HEK293T (cell line): Measurements from ENCODE around the gene ATXN2.

ENCODE experiments used
- CTCF ChIA-PET: fragments of 350-600 bp; formaldehyde crosslinking; extraction: SDS; loops from one replicate; lab custom pipeline; 2021; ENCODE audit warnings: antibody characterized with exemption, inconsistent platforms; lab: Yijun Ruan, JAX
- POLR2A ChIA-PET: fragments of 350-600 bp; formaldehyde crosslinking; extraction: SDS; loops from one replicate; lab custom pipeline; 2020; ENCODE audit warnings: antibody characterized with exemption, inconsistent platforms; lab: Yijun Ruan, JAX
- DNase-seq: peaks from one replicate; pipeline ENCODE4 v3.0.0; 2012; ENCODE audit warnings: mixed read lengths; ENCODE audit errors: extremely low spot score
- ARNT ChIP-seq: fragments of 450-650 bp; IDR thresholded peaks from 2 replicates; pipeline ENCODE4 v1.6.1; 2017; ENCODE audit warnings: mild to moderate bottlenecking
- BHLHE40 ChIP-seq: fragments of 450-650 bp; IDR thresholded peaks from 2 replicates; pipeline ENCODE4 v1.6.1; 2016; ENCODE audit warnings: mild to moderate bottlenecking, moderate library complexity, borderline replicate concordance
- CTBP1 ChIP-seq: fragments of 450-650 bp; IDR thresholded peaks from 2 replicates; pipeline ENCODE4 v1.6.1; 2016; ENCODE audit warnings: borderline replicate concordance
- ELF4 ChIP-seq: fragments of 450-650 bp; IDR thresholded peaks from 2 replicates; pipeline ENCODE4 v1.6.1; 2017; ENCODE audit warnings: antibody characterized with exemption
- FOXA1 ChIP-seq: fragments of 450-650 bp; IDR thresholded peaks from 2 replicates; pipeline ENCODE4 v1.6.1; 2016; ENCODE audit warnings: mild to moderate bottlenecking
- FOXK2 ChIP-seq: fragments of 450-650 bp; IDR thresholded peaks from 2 replicates; pipeline ENCODE4 v1.6.1; 2016; ENCODE audit warnings: mild to moderate bottlenecking
- FOXM1 ChIP-seq: fragments of 450-650 bp; IDR thresholded peaks from 2 replicates; pipeline ENCODE4 v1.6.1; 2017; ENCODE audit warnings: mild to moderate bottlenecking, borderline replicate concordance
- HDGF ChIP-seq: fragments of 450-650 bp; IDR thresholded peaks from 2 replicates; pipeline ENCODE4 v1.6.1; 2017; ENCODE audit warnings: antibody characterized with exemption, borderline replicate concordance
- L3MBTL2 ChIP-seq: fragments of 450-650 bp; conservative IDR thresholded peaks from 2 replicates; pipeline ENCODE4 v1.6.1; 2016; ENCODE audit warnings: mild to moderate bottlenecking
- LEF1 ChIP-seq: fragments of 450-650 bp; IDR thresholded peaks from 2 replicates; pipeline ENCODE4 v1.6.1; 2017; ENCODE audit warnings: mild to moderate bottlenecking, borderline replicate concordance
- NFRKB ChIP-seq: fragments of 450-650 bp; IDR thresholded peaks from 2 replicates; pipeline ENCODE4 v1.6.1; 2016; ENCODE audit warnings: mild to moderate bottlenecking, moderate library complexity
- SP1 ChIP-seq: fragments of 450-650 bp; IDR thresholded peaks from 2 replicates; pipeline ENCODE4 v1.6.1; 2017
- SUZ12 ChIP-seq: fragments of 450-650 bp; IDR thresholded peaks from 2 replicates; pipeline ENCODE4 v1.6.1; 2016; ENCODE audit warnings: mild to moderate bottlenecking
- TARDBP ChIP-seq: fragments of 450-650 bp; IDR thresholded peaks from 2 replicates; pipeline ENCODE4 v1.6.1; 2016
- ZNF384 ChIP-seq: fragments of 450-650 bp; IDR thresholded peaks from 2 replicates; pipeline ENCODE4 v1.6.1; 2016
- TF ChIP-seq, protein P1 (sequence below): fragments of 450-650 bp; IDR thresholded peaks from 2 replicates; pipeline ENCODE4 v1.6.1; 2016

The ATXN2 gene

DNA sequence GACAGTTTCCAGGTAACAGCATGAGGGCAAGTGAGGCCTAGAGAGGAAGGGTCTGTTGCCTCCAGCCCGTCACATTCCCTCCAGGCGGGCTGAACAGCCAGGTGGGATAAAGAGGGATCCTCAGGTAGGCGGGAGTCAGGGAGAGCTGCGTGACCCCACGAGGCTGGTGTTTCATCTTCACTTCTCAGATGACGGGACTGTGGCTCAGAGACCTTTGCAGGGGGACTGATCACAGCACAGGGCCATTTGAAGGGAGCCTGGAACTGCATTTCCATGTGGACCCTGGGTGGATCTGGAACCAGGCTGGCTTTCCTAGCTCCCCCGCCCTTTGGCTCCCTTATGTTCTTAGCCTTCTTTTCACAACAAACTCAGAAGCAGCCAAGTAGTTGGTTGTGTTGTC lies 156.0 kb downstream of the ATXN2 start:
- TF ChIP-seq SP1 = no peak
- TF ChIP-seq FOXK2 = no peak
- no peak for TF ChIP-seq L3MBTL2
- TF ChIP-seq ELF4 = no peak
- TF ChIP-seq LEF1 = no peak
- TF ChIP-seq ZNF384 = no peak
- TF ChIP-seq HDGF = no peak
- no peak for TF ChIP-seq BHLHE40
- TF ChIP-seq, protein P1, sequence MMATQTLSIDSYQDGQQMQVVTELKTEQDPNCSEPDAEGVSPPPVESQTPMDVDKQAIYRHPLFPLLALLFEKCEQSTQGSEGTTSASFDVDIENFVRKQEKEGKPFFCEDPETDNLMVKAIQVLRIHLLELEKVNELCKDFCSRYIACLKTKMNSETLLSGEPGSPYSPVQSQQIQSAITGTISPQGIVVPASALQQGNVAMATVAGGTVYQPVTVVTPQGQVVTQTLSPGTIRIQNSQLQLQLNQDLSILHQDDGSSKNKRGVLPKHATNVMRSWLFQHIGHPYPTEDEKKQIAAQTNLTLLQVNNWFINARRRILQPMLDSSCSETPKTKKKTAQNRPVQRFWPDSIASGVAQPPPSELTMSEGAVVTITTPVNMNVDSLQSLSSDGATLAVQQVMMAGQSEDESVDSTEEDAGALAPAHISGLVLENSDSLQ = no peak
- no peak for TF ChIP-seq FOXA1
- no peak for TF ChIP-seq NFRKB
- no peak for TF ChIP-seq ARNT
- TF ChIP-seq FOXM1 = no peak
- no peak for TF ChIP-seq CTBP1
- no peak for TF ChIP-seq SUZ12
- no peak for TF ChIP-seq TARDBP
- ChIA-PET CTCF (interaction anchor here (1.2 to 3.2 kb wide), 2 partner anchors 9 to 46 kb away, joined by 4 to 9 read pairs; no protein-coding TSS in a partner anchor), POLR2A (interaction anchor here (1.0 kb wide), 1 partner anchor 9 kb away, joined by 3 read pairs; no protein-coding TSS in a partner anchor)
- no peak for DNase-seq

DNA sequence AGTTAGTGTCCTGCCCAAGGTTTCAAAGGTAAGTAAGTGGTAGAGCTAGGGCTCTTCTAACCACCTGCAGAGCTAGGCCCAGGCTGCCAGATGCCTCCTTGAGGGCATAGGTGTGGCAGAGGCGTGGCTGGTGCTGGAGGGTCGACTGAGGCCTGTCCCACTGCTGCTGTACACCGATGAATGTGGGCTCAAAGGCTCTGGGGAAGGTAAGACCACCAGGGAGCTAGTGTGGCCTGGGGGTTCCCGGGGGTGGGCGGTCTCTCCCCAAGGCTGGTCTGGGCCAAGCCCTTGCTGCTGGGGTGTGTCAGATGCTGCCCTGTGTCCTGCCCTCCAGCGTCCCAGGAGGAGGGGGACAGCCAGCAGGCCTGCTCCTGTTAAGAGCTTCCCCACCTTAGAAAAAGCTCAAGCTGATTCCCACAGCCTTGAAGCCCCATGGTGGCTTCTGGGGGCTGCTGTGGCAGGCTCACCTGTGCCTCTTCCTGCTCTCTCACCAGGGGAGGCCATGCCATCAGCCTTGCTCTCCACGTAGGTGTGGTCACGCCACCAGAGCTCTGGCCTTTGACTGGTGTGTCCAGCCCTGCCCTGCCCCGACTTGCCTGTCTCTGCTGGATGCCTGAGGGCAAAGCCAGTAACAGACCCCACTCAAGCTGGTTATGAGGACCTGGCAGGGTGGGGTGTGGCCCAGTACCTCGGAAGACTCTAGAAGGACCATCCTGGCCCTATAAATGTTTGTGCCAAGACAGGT lies 156.6 kb downstream of the ATXN2 start:
- no peak for DNase-seq
- TF ChIP-seq L3MBTL2 (no peak), FOXK2 (no peak), HDGF (no peak), ELF4 (no peak), BHLHE40 (no peak), ARNT (no peak), ZNF384 (no peak)
- POLR2A ChIA-PET = no interaction called here
- CTCF ChIA-PET = no interaction called here

DNA sequence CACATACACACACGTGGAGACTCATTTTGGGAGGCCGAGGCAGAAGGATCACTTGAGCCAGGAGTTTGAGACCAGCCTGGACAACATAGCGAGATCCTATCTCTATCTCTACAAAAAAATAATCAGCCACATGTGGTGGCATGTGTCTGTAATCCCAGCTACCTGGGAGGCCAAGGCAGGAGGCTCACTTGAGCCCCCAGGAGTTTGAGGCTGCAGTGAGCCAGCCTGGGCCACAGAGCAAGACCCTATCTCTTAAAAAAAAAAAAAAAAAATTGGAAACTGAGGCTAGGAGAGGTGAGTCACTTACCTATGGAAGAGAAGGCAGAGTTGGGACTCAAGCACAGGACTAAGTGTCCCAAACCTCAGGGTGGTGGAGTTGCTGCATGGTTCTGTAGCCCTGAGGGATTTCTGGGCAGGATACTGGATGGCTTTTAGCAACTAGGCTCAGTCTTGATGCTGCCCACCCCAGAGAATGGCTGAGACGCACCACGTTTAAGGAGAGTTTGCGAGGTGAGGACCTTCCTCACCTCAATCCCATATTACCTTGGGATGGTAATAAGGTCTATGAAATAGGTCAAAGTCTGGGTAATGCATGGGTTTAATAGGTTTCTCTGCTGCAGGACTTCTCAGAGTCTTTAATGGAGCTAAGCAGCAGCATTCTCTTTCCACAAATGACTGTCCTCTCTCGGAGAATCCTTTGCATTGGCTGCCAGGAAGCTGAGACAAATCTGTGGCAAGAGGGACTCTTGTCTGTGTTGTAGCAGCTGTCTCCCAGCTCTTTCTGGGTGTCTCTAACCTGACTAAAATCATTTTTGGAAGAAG lies 157.8 kb downstream of the ATXN2 start:
- ChIA-PET CTCF (no interaction called here), POLR2A (no interaction called here)
- TF ChIP-seq TARDBP (no peak), FOXA1 (no peak), ELF4 (no peak), SUZ12 (no peak), SP1 (no peak), BHLHE40 (no peak), ZNF384 (no peak), LEF1 (no peak), NFRKB (no peak)
- DNase-seq = no peak

DNA sequence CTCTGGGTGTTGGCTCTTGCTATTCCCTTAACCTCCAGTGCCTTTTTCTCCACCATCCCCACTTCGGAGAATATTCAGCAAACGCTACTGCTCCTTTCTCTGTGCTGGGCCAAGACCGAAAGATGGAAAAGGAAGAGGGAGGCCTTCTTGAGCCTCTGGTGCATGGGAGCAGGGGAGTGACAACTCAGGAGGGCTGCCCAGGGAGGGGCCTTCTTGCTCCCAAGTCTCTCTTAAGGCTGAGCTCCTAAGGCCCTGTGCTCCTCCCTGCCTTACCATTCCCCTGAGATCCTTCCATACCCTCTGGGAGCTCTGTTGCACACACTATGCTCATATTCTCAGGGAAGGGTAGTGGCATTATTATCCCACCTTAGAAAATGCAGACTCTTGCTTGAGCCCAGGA lies 158.5 kb downstream of the ATXN2 start:
- no peak for DNase-seq
- TF ChIP-seq ELF4 (no peak), ARNT (no peak), ZNF384 (no peak), TARDBP (no peak), SP1 (no peak)
- TF ChIP-seq, protein P1 = no peak
- CTCF ChIA-PET = no interaction called here
- POLR2A ChIA-PET = no interaction called here

DNA sequence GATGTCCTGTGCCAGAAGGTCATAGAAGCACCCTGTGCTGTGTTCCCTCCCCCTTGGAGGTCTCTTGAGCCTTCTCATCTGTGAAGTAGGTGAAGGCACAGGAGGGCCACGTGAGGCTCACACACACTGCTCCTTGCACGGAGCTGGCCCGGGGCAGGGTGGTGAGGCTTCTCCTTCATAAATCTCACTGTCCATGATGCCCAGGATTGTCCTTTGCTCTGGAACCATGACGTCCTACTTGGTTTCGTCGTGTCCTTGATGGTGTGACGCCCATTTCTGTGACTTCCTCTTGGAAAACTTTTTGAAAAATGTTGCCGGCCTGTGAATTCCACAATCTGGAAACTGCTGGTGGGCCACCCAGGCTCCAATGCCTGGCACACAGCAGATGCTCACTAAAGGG lies 159.0 kb downstream of the ATXN2 start:
- TF ChIP-seq FOXA1 (no peak), ELF4 (no peak), SUZ12 (no peak), FOXK2 (no peak), LEF1 (no peak), ZNF384 (no peak), NFRKB (no peak), BHLHE40 (no peak), FOXM1 (no peak), CTBP1 (no peak), ARNT (no peak), HDGF (no peak), SP1 (no peak), TARDBP (no peak)
- TF ChIP-seq, protein P1 = no peak
- ChIA-PET CTCF (interaction anchor here (0.6 kb wide), 1 partner anchor 26 kb away, joined by 4 read pairs; no protein-coding TSS in a partner anchor), POLR2A (no interaction called here)
- no peak for DNase-seq
